ENCODE measurements around the gene SPDYA. TPM values are rescaled to one million over a fixed set of nuclear protein-coding genes. Genes with fewer than 3 reads are reported as not detected.

The SPDYA gene
- total RNA-seq, 4 donors from 2014 or later: 3.2 to 7.3 TPM; not detected in 2

DNA sequence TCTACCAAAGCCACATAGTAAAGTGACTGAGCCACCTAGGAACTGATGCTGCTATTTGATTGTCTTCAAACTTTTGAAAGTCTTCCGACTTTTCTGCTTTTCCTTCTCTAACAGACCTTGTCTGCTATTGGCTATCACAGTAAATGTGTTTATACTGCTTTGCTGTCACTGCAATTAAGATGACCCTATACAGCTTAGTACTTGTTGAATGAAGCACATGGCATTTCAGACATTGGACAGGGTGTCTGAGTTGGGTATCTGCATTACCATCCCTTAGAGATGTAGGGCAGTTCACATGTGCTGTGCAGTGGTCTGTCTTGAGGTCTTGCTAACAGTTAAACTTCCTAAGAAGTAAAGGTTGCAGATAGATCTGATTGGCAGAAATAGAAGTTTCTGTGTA, 87.4 kb downstream of the SPDYA start:
- H3K4me1 ChIP-seq: peaks cover 0 to 7% of the 10 kb centered on the region in 2 donors
- no peaks in the 10 kb centered on the region for H3K27me3 ChIP-seq
- intact Hi-C loops (cut with DNase I; ENCODE audit: low total_unique reads): loop anchor here (10.0 kb wide), 1 partner anchor 333 kb away; no protein-coding TSS in a partner anchor
- H3K36me3 ChIP-seq: no peaks in the 10 kb centered on the region
- H3K9me3 ChIP-seq: no peaks in the 10 kb centered on the region
- no peak for DNase-seq
- TF ChIP-seq, protein P1, sequence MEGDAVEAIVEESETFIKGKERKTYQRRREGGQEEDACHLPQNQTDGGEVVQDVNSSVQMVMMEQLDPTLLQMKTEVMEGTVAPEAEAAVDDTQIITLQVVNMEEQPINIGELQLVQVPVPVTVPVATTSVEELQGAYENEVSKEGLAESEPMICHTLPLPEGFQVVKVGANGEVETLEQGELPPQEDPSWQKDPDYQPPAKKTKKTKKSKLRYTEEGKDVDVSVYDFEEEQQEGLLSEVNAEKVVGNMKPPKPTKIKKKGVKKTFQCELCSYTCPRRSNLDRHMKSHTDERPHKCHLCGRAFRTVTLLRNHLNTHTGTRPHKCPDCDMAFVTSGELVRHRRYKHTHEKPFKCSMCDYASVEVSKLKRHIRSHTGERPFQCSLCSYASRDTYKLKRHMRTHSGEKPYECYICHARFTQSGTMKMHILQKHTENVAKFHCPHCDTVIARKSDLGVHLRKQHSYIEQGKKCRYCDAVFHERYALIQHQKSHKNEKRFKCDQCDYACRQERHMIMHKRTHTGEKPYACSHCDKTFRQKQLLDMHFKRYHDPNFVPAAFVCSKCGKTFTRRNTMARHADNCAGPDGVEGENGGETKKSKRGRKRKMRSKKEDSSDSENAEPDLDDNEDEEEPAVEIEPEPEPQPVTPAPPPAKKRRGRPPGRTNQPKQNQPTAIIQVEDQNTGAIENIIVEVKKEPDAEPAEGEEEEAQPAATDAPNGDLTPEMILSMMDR (IDR thresholded peaks at IDR 0.05): no peak
- TF ChIP-seq POLR2A (IDR thresholded peaks at IDR 0.05): no peak
- H3K27ac ChIP-seq: no peak overlapping the region
- no peak overlapping the region for H3K4me3 ChIP-seq

Other genes starting within 250 kb of the SPDYA start
- 100 to 1,000 TPM; 366 to 610 (median 470) TPM for gene PPP1CB, start 59.0 kb upstream of the SPDYA start, total RNA-seq
- 10 to 100 TPM; 14.1 to 25.6 (median 22.5) TPM for gene TRMT61B, start 59.5 kb downstream of the SPDYA start, total RNA-seq
- 10 to 100 TPM; 42.9 to 82.2 (median 74.6) TPM for gene WDR43, start 83.8 kb downstream of the SPDYA start, total RNA-seq
- gene TOGARAM2, start 170.5 kb downstream of the SPDYA start, total RNA-seq: 1 to 10 TPM in 1 of 4 donors, under 1 TPM in 1, not detected in 2; 0.61 to 1.5 TPM